Measurements from ENCODE around the gene GXYLT1. TPM values are rescaled to one million over a fixed set of nuclear protein-coding genes. Genes with fewer than 3 reads are reported as not detected.

The GXYLT1 gene
- total and polyA plus RNA-seq, 9 of the 15 experiments (the other 6 are each of a cell fraction or from before 2014, with no cell fraction given): 1.4 to 9.3 (median 5.5) TPM

- TF ChIP-seq ZNF407 (IDR thresholded peaks at IDR 0.05; ENCODE audit: low read depth): no peak
- peak; percentile 73 for TF ChIP-seq SMC3 (conservative IDR thresholded peaks at IDR 0.05; ENCODE audit: insufficient read depth, low read depth, low read length)
- no peak for TF ChIP-seq SETDB1 (IDR thresholded peaks at IDR 0.05; ENCODE audit: low read length)
- TF ChIP-seq TAF1 (IDR thresholded peaks at IDR 0.05; ENCODE audit: control insufficient read depth, extremely low read depth, insufficient read depth, low read length, severe bottlenecking): no peak
- TF ChIP-seq CCAR2 (IDR thresholded peaks at IDR 0.05; ENCODE audit: low read depth, low read length): no peak
- TF ChIP-seq TFAP4 (CRISPR knock-in tag; IDR thresholded peaks at IDR 0.05; ENCODE audit: borderline replicate concordance): no peak
- no peak for TF ChIP-seq PYGO2 (tag; IDR thresholded peaks at IDR 0.05)
- TF ChIP-seq LCOR (CRISPR knock-in tag; IDR thresholded peaks at IDR 0.05): no peak
- no peak for TF ChIP-seq ZNF707 (CRISPR knock-in tag; conservative IDR thresholded peaks at IDR 0.05)
- TF ChIP-seq ATF6 (CRISPR knock-in tag; IDR thresholded peaks at IDR 0.05): no peak
- no peak for TF ChIP-seq CBX2 (IDR thresholded peaks at IDR 0.05; ENCODE audit: insufficient read depth, low read length, poor library complexity, severe bottlenecking)
- TF ChIP-seq CTCF (IDR thresholded peaks at IDR 0.05 in 2 of 3, conservative IDR thresholded peaks at IDR 0.05 in 1 of 3; ENCODE audit: insufficient read depth in 2 of 3, low read depth in 1 of 3, low read length in 3 of 3): peak; percentile 61 to 79 (median 71); a peak in 5 of 6 replicates
Observed at GRCh38 chr12:42129595-42130204, 15.0 kb downstream of the GXYLT1 start (continued).
